Activated CD4-positive, alpha-beta T cell treated with anti-CD3 and anti-CD28 coated beads for 48 hours (primary cell): ENCODE data around the gene TPK1.

ENCODE experiments used
- DNase-seq: peaks from one replicate; pipeline ENCODE4 v3.0.0-alpha.2; 2020

TPK1 gene

GRCh38 chr7:144519925-144520324 is 315.9 kb downstream of the TPK1 start:
- no peak for DNase-seq

- DNase-seq = no peak
Measured at GRCh38 chr7:144518360-144518759, 317.5 kb downstream of the TPK1 start.

GRCh38 chr7:144517749-144518148 is 318.1 kb downstream of the TPK1 start:
- no peak for DNase-seq

- no peak for DNase-seq
Measured at GRCh38 chr7:144516729-144517525, 318.9 kb downstream of the TPK1 start.

GRCh38 chr7:144513334-144513733 is 322.5 kb downstream of the TPK1 start:
- DNase-seq = no peak

GRCh38 chr7:144510621-144511020 is 325.2 kb downstream of the TPK1 start:
- no peak for DNase-seq

GRCh38 chr7:144508702-144509101 is 327.2 kb downstream of the TPK1 start:
- DNase-seq = no peak

GRCh38 chr7:144503215-144503614 is 332.6 kb downstream of the TPK1 start:
- no peak for DNase-seq

- no peak for DNase-seq
Measured at GRCh38 chr7:144500225-144500624, 335.6 kb downstream of the TPK1 start.

GRCh38 chr7:144497282-144497681 is 338.6 kb downstream of the TPK1 start:
- no peak for DNase-seq

- no peak for DNase-seq
Measured at GRCh38 chr7:144494355-144494754, 341.5 kb downstream of the TPK1 start.

- DNase-seq = no peak
Measured at GRCh38 chr7:144489504-144489903, 346.3 kb downstream of the TPK1 start.

- DNase-seq = no peak
Measured at GRCh38 chr7:144488977-144489376, 346.9 kb downstream of the TPK1 start.

- no peak for DNase-seq
Measured at GRCh38 chr7:144487901-144488300, 348.0 kb downstream of the TPK1 start.

GRCh38 chr7:144484445-144484844 is 351.4 kb downstream of the TPK1 start:
- no peak for DNase-seq

- no peak for DNase-seq
Measured at GRCh38 chr7:144483189-144483588, 352.7 kb downstream of the TPK1 start.

- DNase-seq = no peak
Measured at GRCh38 chr7:144481833-144482232, 354.0 kb downstream of the TPK1 start.

- DNase-seq = no peak
Measured at GRCh38 chr7:144477348-144477747, 358.5 kb downstream of the TPK1 start.

- DNase-seq = no peak
Measured at GRCh38 chr7:144474800-144475615, 360.8 kb downstream of the TPK1 start.

GRCh38 chr7:144474363-144474762 is 361.5 kb downstream of the TPK1 start:
- no peak for DNase-seq

- DNase-seq = no peak
Measured at GRCh38 chr7:144473908-144474307, 361.9 kb downstream of the TPK1 start.

GRCh38 chr7:144470078-144470477 is 365.8 kb downstream of the TPK1 start:
- no peak for DNase-seq

GRCh38 chr7:144468990-144469732 is 366.7 kb downstream of the TPK1 start:
- DNase-seq = no peak

GRCh38 chr7:144459635-144460034 is 376.2 kb downstream of the TPK1 start:
- no peak for DNase-seq
